HG03060 (cell line): ENCODE data around the gene PTPRT.

Experiments
- ATAC-seq: cut with Tn5 transposase; IDR thresholded peaks from one replicate; pipeline ENCODE4 v1.9.1; 2021; ENCODE audit warnings: low read depth, moderate number of reproducible peaks; ENCODE audit not compliant: unreplicated experiment

PTPRT gene

DNA sequence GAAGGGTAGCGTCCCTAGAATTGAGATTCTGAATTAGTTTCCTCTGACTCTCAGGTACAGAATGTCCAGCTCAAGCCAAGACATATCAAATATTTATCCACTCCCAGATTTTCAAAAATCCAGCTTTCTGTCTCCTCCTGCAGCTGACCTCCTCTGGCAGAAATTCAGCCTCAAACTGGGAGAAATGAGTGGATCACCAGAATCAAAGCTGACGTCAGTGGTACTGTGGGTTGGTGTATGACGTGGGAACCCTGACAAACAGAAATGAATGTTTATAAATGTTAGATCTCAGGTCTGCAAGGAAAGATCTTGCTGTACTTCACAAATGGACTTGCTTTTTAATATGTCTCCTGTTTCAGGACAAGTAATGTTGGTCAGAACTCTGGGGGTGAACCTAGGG, 595.0 kb downstream of the PTPRT start:
- ATAC-seq: no peak

DNA sequence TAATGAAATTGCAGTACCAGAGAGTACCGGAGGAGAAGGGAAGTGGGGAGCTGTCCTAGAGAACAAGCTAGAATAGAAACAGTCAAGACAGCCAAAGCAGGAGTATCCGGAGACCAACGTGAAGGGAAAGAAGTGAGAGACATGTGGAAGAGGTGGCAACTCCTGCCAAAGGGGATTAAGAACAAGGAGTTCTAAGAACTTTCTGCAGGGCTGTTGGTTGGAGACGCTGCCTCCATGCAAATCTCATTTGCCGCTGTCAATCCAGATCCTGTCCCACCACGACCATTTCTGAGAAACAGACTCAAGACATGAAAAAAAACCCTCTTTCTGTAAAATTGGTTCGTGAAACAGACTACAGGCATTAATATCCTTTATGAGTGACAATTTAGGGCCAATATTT, 595.7 kb downstream of the PTPRT start:
- no peak for ATAC-seq

DNA sequence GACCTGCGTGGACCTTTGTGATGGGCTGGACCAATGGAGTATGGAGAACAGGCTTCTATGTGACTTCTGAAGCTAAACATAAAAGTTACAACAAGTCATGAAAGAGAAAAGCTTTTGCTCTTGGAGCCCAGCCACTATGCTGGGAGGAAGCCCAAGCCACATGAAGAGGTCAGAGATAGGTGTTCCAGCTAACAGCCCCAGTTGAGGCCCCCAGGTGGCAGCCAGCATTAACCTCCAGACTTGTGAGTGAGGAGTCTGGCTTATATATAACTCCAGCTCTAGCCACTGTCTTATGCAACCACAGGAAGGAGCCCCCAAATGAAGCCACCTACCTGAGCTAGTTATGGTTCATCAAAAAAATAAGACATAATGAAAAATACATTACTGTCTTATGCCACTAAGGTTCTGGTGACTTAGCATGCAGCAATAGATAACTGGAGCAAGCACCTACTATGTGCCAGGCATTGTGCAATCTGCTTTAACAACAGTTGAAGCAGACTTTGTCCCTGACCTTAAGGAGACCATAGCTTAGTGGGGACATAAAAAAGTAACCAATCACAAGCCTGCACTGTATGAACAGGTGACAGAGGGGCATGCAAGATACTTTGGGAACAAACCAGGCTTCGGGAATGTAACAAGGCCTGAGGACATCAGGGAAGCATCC, 599.6 kb downstream of the PTPRT start:
- ATAC-seq: no peak

DNA sequence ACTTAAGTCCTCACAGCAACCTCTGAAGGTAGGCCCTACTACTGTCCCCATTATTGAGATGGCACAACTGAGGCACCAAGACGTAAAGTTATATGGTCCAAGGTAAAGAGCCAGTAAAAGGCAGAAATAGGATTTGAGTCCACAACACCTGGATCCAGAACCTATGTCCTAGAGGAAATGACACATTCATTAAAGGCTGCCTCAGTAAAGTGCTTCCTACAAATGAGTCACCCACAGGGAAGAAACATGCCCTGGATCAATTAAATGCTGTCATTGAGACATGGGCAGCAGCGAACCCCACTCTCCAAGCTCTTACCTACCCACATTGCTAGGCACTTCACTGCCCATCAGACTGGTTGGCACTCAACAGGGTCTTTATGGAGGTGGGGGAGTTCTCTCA, 600.9 kb downstream of the PTPRT start:
- ATAC-seq: no peak

DNA sequence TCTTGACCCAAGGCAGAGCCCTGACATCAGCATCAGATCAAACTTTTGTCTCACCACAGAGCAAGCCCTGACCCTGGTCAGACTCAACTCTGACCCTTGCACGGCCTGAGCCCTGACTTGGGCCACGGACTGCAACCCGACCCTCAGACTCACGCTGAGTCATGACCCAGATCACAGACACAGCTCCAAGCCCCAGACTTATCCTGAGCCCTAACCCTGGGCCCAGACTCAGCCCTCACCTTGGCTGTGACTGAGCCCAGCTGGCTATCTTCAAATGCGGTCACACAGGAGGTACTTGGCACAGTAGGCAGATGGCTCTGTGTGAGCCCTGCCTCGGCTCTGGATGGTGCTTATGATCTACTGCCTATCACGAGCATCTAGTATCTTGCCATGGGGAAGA, 602.3 kb downstream of the PTPRT start:
- ATAC-seq: no peak

DNA sequence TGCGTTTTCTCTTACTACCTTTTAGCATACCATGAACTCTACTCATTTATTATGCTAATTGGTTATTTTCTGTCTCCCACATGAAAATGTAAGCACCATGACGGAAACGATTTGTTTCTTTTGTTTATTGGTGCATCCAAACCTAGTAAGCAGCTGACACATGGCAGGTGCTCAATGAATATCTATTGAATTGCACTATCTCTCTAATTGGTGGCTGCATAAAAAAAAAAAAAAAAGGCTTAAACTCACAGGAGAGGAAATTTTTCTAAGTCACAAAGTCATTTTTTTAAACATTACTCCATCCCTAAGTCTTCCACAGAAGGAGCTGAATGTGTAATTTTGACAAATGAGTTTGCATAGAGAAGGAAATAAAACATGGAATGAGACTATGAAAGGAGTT, 608.4 kb downstream of the PTPRT start:
- ATAC-seq: no peak

DNA sequence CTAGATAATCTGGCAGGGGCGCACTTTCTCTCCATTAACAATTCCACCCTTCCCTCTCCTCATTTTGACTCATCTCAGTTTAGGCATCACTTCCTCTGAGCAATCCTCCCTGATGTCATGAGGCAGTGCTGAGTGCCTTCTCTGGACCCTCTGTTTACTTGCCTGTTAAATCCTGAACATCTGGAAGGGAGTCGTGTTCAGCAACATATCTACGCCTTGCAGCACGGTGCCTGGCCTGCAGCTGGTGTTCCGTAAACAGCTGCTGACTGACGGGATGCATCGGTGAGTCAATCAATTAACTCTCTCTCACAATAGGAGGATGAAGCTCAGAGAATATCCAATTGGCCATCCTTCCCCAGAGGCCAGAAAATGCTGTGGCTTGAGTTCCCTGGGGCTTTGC, 613.5 kb downstream of the PTPRT start:
- no peak for ATAC-seq

DNA sequence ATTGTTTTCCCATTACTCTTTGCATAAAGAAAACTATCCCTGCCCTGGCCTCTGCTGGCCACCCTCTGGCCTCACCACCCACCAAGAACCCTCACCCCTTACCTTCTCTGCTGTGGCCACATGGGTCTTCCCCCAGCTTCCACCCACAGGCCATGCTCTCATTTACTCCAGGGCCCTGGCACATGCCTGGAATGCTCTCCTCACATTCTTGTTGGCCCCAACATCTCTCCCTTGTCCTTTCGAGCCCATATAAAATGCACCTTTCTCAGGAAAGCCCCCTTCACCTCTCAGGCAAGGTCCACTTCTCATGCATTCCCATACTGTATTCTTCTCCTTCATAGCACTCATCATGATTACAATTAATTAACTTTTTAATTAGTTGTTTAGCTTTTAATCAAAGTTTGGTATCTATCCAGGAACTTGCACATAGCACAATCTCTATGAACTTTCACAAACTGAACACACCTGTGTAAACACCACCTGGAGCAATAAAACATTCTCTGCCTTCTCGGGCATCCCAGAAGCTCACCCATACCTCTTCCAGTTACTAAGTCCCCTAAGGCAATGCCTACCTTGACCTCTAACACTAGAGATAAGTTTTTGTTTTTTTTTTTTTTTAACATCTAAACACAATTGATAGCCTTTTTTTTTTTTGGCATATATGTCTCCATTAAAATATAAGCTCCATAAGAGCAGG, 617.2 kb downstream of the PTPRT start:
- no peak for ATAC-seq

DNA sequence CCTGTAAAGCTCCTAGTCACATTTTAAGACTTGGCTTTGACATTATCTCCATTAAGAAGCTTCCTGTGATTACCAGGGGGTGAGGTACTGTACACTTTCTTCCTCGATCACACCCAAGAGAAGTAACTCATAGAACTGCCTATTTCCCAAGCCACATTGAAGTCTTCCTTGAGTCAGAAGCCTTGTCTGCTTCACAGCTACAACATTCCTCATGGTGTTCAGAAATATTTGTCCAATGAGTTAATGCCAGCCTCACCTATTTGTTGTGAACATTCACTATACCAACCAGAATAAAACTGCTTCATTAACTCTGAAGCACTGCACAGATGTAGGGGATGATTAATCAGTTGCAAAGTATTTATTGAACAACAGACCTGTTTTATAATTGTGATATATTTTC, 622.3 kb downstream of the PTPRT start:
- no peak for ATAC-seq

DNA sequence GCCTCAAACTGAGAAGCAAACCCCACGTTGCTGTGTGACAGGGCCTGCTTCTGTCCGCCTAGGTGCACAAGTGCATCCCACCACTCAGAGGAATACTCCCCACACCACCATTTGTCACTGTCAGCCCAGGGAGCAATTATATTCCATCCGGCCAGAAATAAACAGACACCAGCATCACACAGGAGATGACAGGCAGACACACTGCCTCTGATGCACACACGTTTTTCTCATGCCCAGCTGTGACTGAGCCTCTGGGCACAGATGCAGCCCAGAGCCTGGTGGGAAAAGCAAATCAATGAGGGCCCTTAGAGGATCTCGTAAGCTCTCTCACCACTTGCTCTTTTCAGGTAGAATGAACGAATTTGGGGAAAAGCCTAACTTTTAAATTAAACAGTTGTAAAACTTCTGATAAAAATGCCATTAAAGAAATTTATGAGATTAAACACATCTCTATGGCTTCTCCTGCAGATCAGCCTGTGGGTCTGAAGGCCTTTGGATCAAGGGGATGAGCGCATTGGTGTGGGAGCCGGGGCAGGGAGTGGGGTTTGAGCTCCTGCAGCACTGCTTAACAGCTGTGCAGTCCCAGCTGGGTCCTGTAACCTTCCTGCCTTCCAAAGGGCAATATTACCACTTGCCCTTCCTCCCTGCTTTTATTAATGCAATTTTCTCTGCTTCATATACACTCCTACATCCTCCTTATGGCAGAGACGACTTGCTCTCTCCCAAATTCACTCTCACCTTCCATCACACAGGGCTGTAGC, 624.3 kb downstream of the PTPRT start:
- ATAC-seq: no peak

DNA sequence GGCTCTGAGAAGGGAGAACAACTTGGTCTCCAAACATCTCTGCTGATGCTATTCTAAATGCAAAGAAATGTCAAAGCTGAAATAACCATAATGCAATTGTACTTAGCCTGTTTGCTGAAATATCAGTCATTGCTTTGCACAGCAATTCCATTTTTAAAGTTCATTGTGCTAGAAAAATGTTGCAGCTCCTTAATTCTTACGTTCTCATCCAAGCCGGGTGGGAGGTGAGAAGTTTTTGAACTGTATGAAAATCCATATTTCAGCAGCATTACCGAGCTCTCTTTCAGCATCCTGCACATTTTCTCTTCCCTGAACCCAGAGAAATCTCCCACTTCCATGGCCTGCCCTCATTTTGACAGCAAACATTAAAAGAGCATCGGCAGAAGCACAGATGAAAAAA, 630.0 kb downstream of the PTPRT start:
- no peak for ATAC-seq

DNA sequence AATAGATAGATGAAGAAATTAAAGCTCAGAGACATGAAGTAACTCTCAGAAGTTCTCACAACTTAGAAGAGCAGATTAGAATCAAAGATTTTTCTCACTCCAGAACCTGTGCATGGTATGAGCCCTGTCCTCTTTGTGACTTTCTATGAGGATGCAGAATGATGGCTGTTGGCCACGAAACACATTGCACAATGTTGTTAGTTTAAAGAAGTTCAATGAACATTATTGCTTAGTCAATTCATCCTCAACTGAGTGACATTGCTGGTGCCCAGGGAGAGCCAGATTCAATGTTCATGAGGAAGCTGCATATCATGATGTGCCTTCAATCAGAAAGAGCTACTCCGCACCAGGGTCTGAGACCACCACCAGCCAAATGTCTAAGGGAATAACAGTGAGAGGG, 633.1 kb downstream of the PTPRT start:
- no peak for ATAC-seq

DNA sequence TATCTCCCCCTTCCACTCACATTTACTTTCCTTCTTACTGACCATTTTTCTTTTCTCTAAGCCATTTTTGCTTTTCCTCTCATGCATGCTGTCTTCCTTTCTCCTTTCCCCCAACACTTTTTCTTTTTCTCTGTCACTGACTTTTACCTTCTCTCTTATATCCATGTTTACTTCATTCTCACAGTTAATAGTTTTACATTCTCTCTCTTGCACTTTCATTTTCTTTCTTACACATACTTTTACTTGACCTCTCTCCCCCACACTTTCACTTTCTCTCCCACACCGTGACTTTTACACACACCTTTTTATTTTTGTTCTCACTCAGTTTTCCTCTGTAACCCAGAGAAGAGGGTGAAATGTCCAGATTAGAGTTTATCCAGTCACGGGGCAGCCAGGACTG, 636.3 kb downstream of the PTPRT start:
- no peak for ATAC-seq

DNA sequence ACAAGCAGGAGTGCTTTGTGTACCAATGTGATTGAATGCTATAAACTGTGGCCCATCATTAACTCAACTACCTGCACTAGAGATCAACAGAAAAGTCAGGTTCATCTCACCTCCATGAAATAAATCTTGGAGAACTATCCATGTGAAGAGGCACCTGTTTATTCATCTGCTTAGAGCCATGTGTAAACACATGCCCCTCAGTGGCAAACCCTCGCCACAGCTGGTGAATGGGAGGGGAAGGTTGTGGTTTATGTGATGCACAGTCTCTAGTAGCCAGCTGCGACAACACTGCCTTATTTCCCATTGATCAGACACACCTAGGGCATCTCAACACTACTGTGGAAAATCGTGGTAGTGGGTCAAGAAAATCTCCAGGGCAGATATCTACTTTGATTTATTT, 640.2 kb downstream of the PTPRT start:
- ATAC-seq: no peak

DNA sequence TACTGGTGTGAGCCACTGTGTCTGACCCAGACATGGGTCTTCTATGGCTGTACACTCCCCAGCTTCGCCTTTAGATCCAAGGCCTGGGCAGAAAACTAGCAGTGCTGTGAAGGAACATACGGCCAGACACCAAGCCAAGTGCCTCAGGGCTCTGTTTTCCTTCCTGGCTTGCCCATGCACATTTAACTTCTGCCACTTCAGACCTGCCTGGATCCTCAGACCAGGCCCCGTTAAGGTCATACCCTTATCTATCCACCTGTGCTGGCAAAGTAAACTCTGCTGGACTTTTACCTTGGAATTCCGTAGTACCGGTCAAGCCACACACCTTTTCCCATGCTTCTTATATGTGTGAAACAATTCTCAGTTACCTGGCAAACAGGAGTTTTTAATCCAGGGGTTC, 644.8 kb downstream of the PTPRT start:
- ATAC-seq: no peak

DNA sequence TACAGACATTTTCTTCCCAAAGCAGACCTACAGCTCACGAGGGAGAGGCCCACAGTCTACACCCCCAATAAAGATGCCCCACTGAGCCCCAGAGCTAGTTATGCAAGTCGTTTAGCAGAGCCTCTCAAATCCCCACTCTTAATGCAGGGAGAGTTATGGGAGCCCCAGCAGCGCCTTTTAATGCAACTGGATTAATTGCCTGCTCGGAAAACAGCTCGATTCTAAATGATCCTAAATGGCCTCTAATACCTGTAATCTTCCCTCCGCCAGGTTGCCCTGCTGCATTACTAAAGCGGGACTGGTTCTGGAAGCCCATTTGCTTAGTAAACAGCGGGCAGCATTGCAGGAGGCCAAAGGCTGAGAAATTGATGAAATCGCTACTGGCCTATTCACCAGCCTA, 656.9 kb downstream of the PTPRT start:
- no peak for ATAC-seq

DNA sequence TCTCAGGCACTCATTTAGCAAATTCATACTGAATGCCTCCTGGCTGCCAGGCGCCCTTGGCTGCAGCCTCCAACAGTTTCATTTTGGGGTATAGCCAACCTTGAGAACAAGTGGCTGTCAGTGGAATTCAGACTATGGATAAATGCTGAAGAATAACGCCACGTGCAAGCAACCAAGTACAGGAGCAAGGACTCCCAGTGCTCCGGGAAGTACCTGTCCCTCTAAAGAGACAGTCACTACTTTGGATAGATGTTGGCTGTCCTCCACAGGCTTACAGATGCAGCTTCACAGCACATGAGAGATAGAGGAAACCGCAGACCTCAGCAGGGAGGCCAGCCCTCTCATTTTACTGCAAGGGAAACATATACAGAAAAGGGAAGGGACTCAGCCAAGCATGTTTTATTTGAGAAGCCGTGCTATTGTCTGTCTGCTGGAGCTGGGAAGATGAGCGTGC, 658.2 kb downstream of the PTPRT start:
- no peak for ATAC-seq

DNA sequence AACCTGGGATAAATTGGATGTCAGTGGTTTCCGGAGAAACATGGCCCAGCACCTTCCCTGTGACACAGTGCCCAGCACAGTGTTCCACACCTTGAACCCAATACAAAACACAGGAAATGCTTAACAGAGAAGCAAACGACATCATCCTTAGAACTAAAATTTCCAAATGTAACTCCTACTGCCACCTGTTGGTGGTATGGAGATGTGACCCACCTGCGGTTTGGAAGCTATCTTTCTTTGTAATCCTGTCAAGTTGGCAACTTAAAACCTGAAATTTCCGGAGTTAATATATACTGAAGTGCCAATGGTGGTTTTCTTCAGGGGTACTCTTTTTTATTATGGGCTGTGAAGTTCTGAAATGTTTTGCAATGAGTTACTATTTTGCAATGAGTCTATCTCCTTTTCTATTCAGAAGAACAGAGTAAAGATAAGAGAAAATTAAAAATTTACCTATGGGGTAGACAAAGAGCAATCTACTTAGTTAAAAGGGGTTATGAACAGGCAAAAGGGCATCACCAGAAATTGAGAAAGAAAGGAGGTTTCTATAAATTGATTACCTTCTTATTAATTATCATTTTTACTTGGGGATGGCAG, 658.8 kb downstream of the PTPRT start:
- no peak for ATAC-seq

DNA sequence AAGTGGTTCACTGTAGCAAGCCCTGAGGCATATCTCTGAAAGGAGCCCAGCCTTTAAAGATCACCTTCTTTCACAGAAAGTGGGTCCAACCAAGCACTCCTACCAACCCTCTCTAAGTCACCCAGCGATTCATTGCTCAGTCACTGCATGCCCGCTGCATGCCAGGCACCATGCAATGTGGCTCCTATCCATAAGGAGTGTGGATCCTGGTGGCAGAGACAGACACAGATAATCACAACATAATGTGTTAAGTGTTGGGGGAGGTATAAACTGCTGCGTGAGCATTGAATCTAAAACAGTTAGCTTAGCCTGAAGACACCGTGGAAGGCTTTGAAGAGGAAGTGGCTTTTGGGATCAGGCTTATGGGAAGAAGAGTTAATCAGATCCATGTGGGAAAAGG, 659.5 kb downstream of the PTPRT start:
- ATAC-seq: no peak

DNA sequence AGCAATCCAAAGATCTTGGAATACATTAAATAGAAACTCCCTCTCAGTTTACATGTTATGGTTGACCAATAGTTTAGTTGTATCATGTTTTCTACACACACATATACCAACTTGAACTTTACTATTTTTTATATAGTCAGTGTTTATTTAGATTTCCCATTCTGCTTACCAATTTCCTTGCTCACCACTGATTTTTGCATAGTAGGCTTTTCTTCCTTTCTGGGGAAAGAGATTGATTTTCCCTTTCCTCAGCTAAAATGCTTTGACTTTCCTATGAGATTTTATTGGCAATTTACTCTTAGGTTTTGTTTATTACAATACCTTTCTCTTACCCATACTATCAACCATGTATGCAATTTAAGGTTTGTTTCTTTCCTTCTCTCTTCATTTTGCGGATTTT, 665.6 kb downstream of the PTPRT start:
- ATAC-seq: no peak

DNA sequence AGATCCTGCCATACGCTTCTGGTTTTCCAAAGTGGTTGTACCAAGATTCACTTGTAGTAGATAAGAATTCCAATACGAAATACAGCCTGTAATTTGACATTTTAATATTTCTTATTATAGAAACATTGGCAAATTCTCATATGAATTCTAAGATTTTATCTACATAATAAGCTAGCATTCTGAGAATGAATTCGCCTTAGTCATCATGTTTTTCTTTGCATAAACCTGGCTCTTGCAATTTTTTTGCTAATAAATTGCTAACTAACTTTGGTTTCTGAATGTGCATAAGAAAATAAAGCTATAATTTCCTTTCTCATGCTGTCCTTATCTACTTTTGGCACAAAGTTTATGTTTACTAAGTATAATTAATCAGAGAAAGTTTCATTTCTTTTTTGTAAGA, 673.0 kb downstream of the PTPRT start:
- ATAC-seq: no peak
